Stimulated activated CD4-positive, alpha-beta T cell treated with anti-CD3 and anti-CD28 coated beads, Interleukin-4, amount 100 ng/mL, for 24 hours (primary cell): ENCODE results near the gene IFIT2.
"Not testable (repeated sequence)": the region's sequence is repeated elsewhere in the genome, so short reads cannot be mapped to it uniquely, and the experiment has no call there.

Experiments used
- DNase-seq: peaks from one replicate; pipeline ENCODE4 v3.0.0-alpha.2; 2020

IFIT2 gene

GRCh38 chr10:89343089-89343767, 41.4 kb downstream of the IFIT2 start:
- DNase-seq = no peak

- no peak for DNase-seq
Measured at GRCh38 chr10:89344156-89344555, 42.3 kb downstream of the IFIT2 start.

GRCh38 chr10:89345367-89346000, 43.6 kb downstream of the IFIT2 start:
- no peak for DNase-seq

GRCh38 chr10:89346405-89347254, 44.8 kb downstream of the IFIT2 start:
- DNase-seq = no peak

GRCh38 chr10:89347701-89348457, 46.0 kb downstream of the IFIT2 start:
- DNase-seq = no peak

- DNase-seq = no peak
Measured at GRCh38 chr10:89348481-89348880, 46.6 kb downstream of the IFIT2 start.

GRCh38 chr10:89348975-89349374, 47.1 kb downstream of the IFIT2 start:
- no peak for DNase-seq

- DNase-seq = not testable (repeated sequence)
Measured at GRCh38 chr10:89350631-89351315, 48.9 kb downstream of the IFIT2 start.

- peak; percentile 14 for DNase-seq
Measured at GRCh38 chr10:89351412-89351779, 49.5 kb downstream of the IFIT2 start.

- DNase-seq = no peak
Measured at GRCh38 chr10:89351780-89352597, 50.1 kb downstream of the IFIT2 start.

GRCh38 chr10:89352802-89353201, 51.0 kb downstream of the IFIT2 start:
- no peak for DNase-seq

GRCh38 chr10:89355394-89355931, 53.6 kb downstream of the IFIT2 start:
- DNase-seq = no peak

GRCh38 chr10:89357096-89357495, 55.2 kb downstream of the IFIT2 start:
- DNase-seq = no peak

- DNase-seq = no peak
Measured at GRCh38 chr10:89357975-89358374, 56.1 kb downstream of the IFIT2 start.
